H1 (cell line): ENCODE data around the gene PMEPA1. TPM values are rescaled to one million over a fixed set of nuclear protein-coding genes. Genes with fewer than 3 reads are reported as not detected.

Experiments used
- CTCF ChIA-PET: fragments of 300-600 bp; sonication (Branson Sonifier 250); formaldehyde crosslinking; loops from one replicate; lab custom pipeline; 2021; ENCODE audit not compliant: partially characterized antibody; lab: Charles Lee
- POLR2A ChIA-PET: fragments of 300-600 bp; sonication (Branson Sonifier 250); formaldehyde crosslinking; loops from one replicate; lab custom pipeline; 2021; ENCODE audit warnings: inconsistent platforms; ENCODE audit not compliant: partially characterized antibody; lab: Charles Lee
- DNase-seq, 2 experiments: peaks; one replicate each; pipeline versions ENCODE4 v3.0.0 to v3.0.0-alpha.2; 2010 to 2022; ENCODE audit warnings: low spot score in 2 of 2, low read depth in 1 of 2, mixed read lengths in 1 of 2
- FAIRE-seq: peaks from 2 replicates; lab custom pipeline; 2011; peaks lifted over from hg19 to GRCh38; lab: Jason Lieb, UNC
- H2AFZ ChIP-seq: 2 replicates; pipeline ENCODE4 v1.8.1; 2012; ENCODE audit warnings: low read length, inconsistent platforms
- H2AK5ac ChIP-seq: 2 replicates; pipeline ENCODE4 v1.6.1; 2013; ENCODE audit warnings: low read depth, low read length
- H2BK120ac ChIP-seq: replicated peaks from 2 replicates; pipeline ENCODE3; 2013; ENCODE audit warnings: low read depth, low read length, inconsistent platforms
- H2BK12ac ChIP-seq: 2 replicates; pipeline ENCODE4 v1.6.1; 2013; ENCODE audit warnings: low read depth, low read length
- H2BK15ac ChIP-seq: 2 replicates; pipeline ENCODE4 v1.6.1; 2013; ENCODE audit warnings: low read length
- H2BK20ac ChIP-seq: 2 replicates; pipeline ENCODE4 v1.6.1; 2013; ENCODE audit warnings: low read length
- H2BK5ac ChIP-seq: 2 replicates; pipeline ENCODE4 v1.6.1; 2013; ENCODE audit warnings: low read depth, low read length
- H3K14ac ChIP-seq: 2 replicates; pipeline ENCODE4 v1.6.1; 2013; ENCODE audit warnings: inconsistent platforms; ENCODE audit not compliant: insufficient read length
- H3K18ac ChIP-seq: 2 replicates; pipeline ENCODE4 v1.6.1; 2013; ENCODE audit warnings: low read length; ENCODE audit errors: extremely low read depth
- H3K23ac ChIP-seq: 2 replicates; pipeline ENCODE4 v1.6.1; 2013; ENCODE audit warnings: inconsistent platforms; ENCODE audit not compliant: insufficient read length
- H3K23me2 ChIP-seq: 2 replicates; pipeline ENCODE4 v1.6.1; 2013; ENCODE audit warnings: low read depth, low read length
- H3K27ac ChIP-seq: 2 replicates; pipeline ENCODE4 v1.6.1; 2011; ENCODE audit warnings: low read depth, low read length, inconsistent platforms
- H3K27me3 ChIP-seq, 4 experiments: replicated peaks in 1 of 4; 1 replicate in 1 of 4; 2 replicates in 3 of 4; pipeline versions ENCODE4 v1.6.1 to v1.8.1; 2011 to 2013; ENCODE audit warnings: low read length in 3 of 4, mild to moderate bottlenecking in 3 of 4, inconsistent platforms in 2 of 4, mixed read lengths in 2 of 4, moderate library complexity in 1 of 4; ENCODE audit not compliant: control insufficient read depth in 3 of 4, insufficient read depth in 3 of 4; ENCODE audit errors: extremely low read depth in 1 of 4
- H3K36me3 ChIP-seq, 4 experiments: 2 replicates each; pipeline versions ENCODE4 v1.6.1 to v1.8.1; 2011 to 2013; ENCODE audit warnings: mild to moderate bottlenecking in 4 of 4, low read length in 3 of 4, moderate library complexity in 2 of 4, control low read depth in 1 of 4, inconsistent platforms in 1 of 4; ENCODE audit not compliant: insufficient read depth in 4 of 4, control insufficient read depth in 2 of 4
- H3K4ac ChIP-seq: replicated peaks from 2 replicates; pipeline ENCODE3; 2013; ENCODE audit warnings: low read length, low read depth, mixed read lengths, inconsistent platforms; ENCODE audit not compliant: insufficient read length
- H3K4me1 ChIP-seq, 4 experiments: replicated peaks in 1 of 4; 1 replicate in 1 of 4; 2 replicates in 3 of 4; pipeline versions ENCODE4 v1.6.1 to v1.8.1; 2011 to 2013; ENCODE audit warnings: low read length in 3 of 4, inconsistent platforms in 2 of 4, mixed read lengths in 1 of 4; ENCODE audit not compliant: insufficient read depth in 4 of 4, control insufficient read depth in 3 of 4
- H3K4me2 ChIP-seq, 2 experiments: 2 replicates each; pipeline versions ENCODE4 v1.6.1 to v1.8.1; 2011 to 2013; ENCODE audit warnings: low read depth in 2 of 2, low read length in 2 of 2, control low read depth in 1 of 2, inconsistent platforms in 1 of 2, mild to moderate bottlenecking in 1 of 2; ENCODE audit not compliant: insufficient read depth in 1 of 2
- H3K4me3 ChIP-seq, 4 experiments: fragments of 200-600, 300-600 bp in 1 of 4; sonication (generic), shearing (Covaris generic), sonication (Bioruptor Twin) in 1 of 4; 2 replicates each; pipeline versions ENCODE4 v1.5.1 to v1.8.1; 2011 to 2016; ENCODE audit warnings: low read length in 4 of 4, low read depth in 3 of 4, control low read depth in 2 of 4, inconsistent platforms in 2 of 4, mild to moderate bottlenecking in 2 of 4, mixed read lengths in 1 of 4, moderate library complexity in 1 of 4; ENCODE audit not compliant: insufficient read depth in 2 of 4; ENCODE audit errors: extremely low read depth in 1 of 4
- H3K56ac ChIP-seq: replicated peaks from 2 replicates; pipeline ENCODE3; 2013; ENCODE audit warnings: low read depth, mild to moderate bottlenecking, mixed read lengths, low read length, inconsistent platforms; ENCODE audit not compliant: insufficient read length
- H3K79me1 ChIP-seq: 2 replicates; pipeline ENCODE4 v1.6.1; 2013; ENCODE audit warnings: low read depth, low read length, control low read depth
- H3K79me2 ChIP-seq, 2 experiments: 2 replicates each; pipeline versions ENCODE4 v1.6.1 to v1.8.1; 2012 to 2013; ENCODE audit warnings: low read length in 2 of 2, mild to moderate bottlenecking in 2 of 2, inconsistent platforms in 1 of 2; ENCODE audit not compliant: insufficient read depth in 2 of 2, control insufficient read depth in 1 of 2
- H3K9ac ChIP-seq, 4 experiments: replicated peaks in 1 of 4; 1 replicate in 1 of 4; 2 replicates in 3 of 4; pipeline versions ENCODE4 v1.6.1 to v1.8.1; 2011 to 2013; ENCODE audit warnings: low read depth in 3 of 4, low read length in 3 of 4, control low read depth in 2 of 4, mild to moderate bottlenecking in 2 of 4, moderate library complexity in 2 of 4, inconsistent platforms in 1 of 4; ENCODE audit errors: extremely low read depth in 1 of 4
- H3K9me3 ChIP-seq, 2 experiments: 2 replicates each; pipeline versions ENCODE4 v1.6.1 to v1.8.1; 2012 to 2013; ENCODE audit warnings: mild to moderate bottlenecking in 2 of 2, moderate library complexity in 2 of 2, control low read depth in 1 of 2, inconsistent platforms in 1 of 2, low read depth in 1 of 2, low read length in 1 of 2, mixed read lengths in 1 of 2; ENCODE audit not compliant: insufficient read depth in 2 of 2
- H4K20me1 ChIP-seq, 2 experiments: replicated peaks in 1 of 2; 2 replicates each; pipeline versions ENCODE3 to v1.8.1; 2011 to 2013; ENCODE audit warnings: inconsistent platforms in 2 of 2, low read length in 2 of 2, mild to moderate bottlenecking in 1 of 2; ENCODE audit not compliant: insufficient read depth in 2 of 2, control insufficient read depth in 1 of 2
- H4K5ac ChIP-seq: 2 replicates; pipeline ENCODE4 v1.6.1; 2013; ENCODE audit warnings: low read length, low read depth, mixed read lengths, inconsistent platforms; ENCODE audit not compliant: insufficient read length
- H4K8ac ChIP-seq: 2 replicates; pipeline ENCODE4 v1.8.0; 2013; ENCODE audit warnings: mild to moderate bottlenecking, moderate library complexity, low read length, inconsistent platforms; ENCODE audit not compliant: insufficient read depth; ENCODE audit errors: extremely low read depth
- H4K91ac ChIP-seq: replicated peaks from 2 replicates; pipeline ENCODE3; 2013; ENCODE audit warnings: low read length, mixed read lengths, inconsistent platforms; ENCODE audit not compliant: insufficient read length
- CBX5 ChIP-seq: fragments of 300-800, 300-1000 bp; sonication (generic); IDR thresholded peaks from 2 replicates; pipeline ENCODE4 v1.7.1; 2016; ENCODE audit warnings: antibody characterized with exemption, low read length, low read depth
- CBX8 ChIP-seq: fragments of 300-800, 300-1000 bp; sonication (generic); IDR thresholded peaks from 2 replicates; pipeline ENCODE4 v1.7.1; 2016; ENCODE audit warnings: low read depth, low read length, borderline replicate concordance
- JUN ChIP-seq: IDR thresholded peaks from 2 replicates; pipeline ENCODE4 v1.6.1; 2011; ENCODE audit warnings: low read depth, mild to moderate bottlenecking, improper control_type of control experiment, low read length
- KDM1A ChIP-seq: fragments of 200-600, 300-600 bp; sonication (generic); IDR thresholded peaks from 2 replicates; pipeline ENCODE4 v1.7.1; 2016; ENCODE audit warnings: mild to moderate bottlenecking, low read length, borderline replicate concordance
- KDM4A ChIP-seq: IDR thresholded peaks from one replicate; pipeline ENCODE4 v1.7.1; 2012; ENCODE audit warnings: low read depth, mild to moderate bottlenecking, moderate library complexity, low read length, inconsistent platforms; ENCODE audit not compliant: severe bottlenecking
- MAFK ChIP-seq: IDR thresholded peaks from 2 replicates; pipeline ENCODE4 v1.6.1; 2012; ENCODE audit warnings: low read depth, mild to moderate bottlenecking, improper control_type of control experiment, low read length
- PHF8 ChIP-seq: fragments of 200-600 bp; sonication (generic); conservative IDR thresholded peaks from 2 replicates; pipeline ENCODE4 v1.7.1; 2012; ENCODE audit warnings: low read depth, mild to moderate bottlenecking, inconsistent platforms, low read length, moderate library complexity
- POLR2AphosphoS5 ChIP-seq: IDR thresholded peaks from 2 replicates; pipeline ENCODE4 v1.6.1; 2011; ENCODE audit warnings: low read depth, low read length
- RNF2 ChIP-seq: fragments of 200-900, 300-1000 bp; sonication (generic); IDR thresholded peaks from 2 replicates; pipeline ENCODE4 v1.7.1; 2016; ENCODE audit warnings: borderline replicate concordance, low read depth, mild to moderate bottlenecking, antibody characterized with exemption, low read length; ENCODE audit not compliant: poor library complexity, severe bottlenecking; ENCODE audit errors: missing control alignments
- SAP30 ChIP-seq: fragments of 300-600 bp; sonication (generic); IDR thresholded peaks from 2 replicates; pipeline ENCODE4 v1.7.1; 2012; ENCODE audit warnings: low read length, moderate library complexity, mild to moderate bottlenecking, inconsistent platforms; ENCODE audit not compliant: insufficient read depth, insufficient replicate concordance
- SP2 ChIP-seq: IDR thresholded peaks from 2 replicates; pipeline ENCODE4 v1.6.1; 2012; ENCODE audit warnings: mild to moderate bottlenecking, low read length, inconsistent platforms
- USF2 ChIP-seq: IDR thresholded peaks from 2 replicates; pipeline ENCODE4 v1.6.1; 2011; ENCODE audit warnings: low read length, improper control_type of control experiment
- WGBS, 2 experiments: shearing (Covaris generic) in 1 of 2; methylation state at CpG; one replicate each; pipeline versions ENCODE4 v1.1.6 to v1.1.7; 2013 to 2015; ENCODE audit warnings: low lambda C conversion rate in 2 of 2, mixed read lengths in 2 of 2, inconsistent platforms in 1 of 2, low coverage in 1 of 2, missing lambda C conversion rate in 1 of 2; ENCODE audit not compliant: insufficient replicate concordance in 2 of 2, insufficient coverage in 1 of 2, insufficient read length in 1 of 2; ENCODE audit errors: extremely low coverage in 1 of 2, missing lambda C conversion rate in 1 of 2; 5-methylcytosine and 5-hydroxymethylcytosine counted together
- polyA plus RNA-seq, 7 experiments: library from polyadenylated mRNA; depleted of rRNA in 3 of 7; stranded (reverse) in 5 of 7; unstranded in 2 of 7; fragments of >200 nt in 5 of 7; fragments of 200-250 nt in 2 of 7; gene quantifications; 1 replicate in 5 of 7; 2 replicates in 1 of 7; 4 replicates in 1 of 7; pipeline versions ENCODE4 v1.2.1 to v1.2.3, GENCODE V29; 2011 to 2013; ENCODE audit warnings: missing spikeins in 2 of 7, mixed read lengths in 2 of 7
- total RNA-seq: library from RNA; stranded (reverse); fragmentation: NEBNext Ultra II Directional; extraction: Animal tissue kit (Norgen Biotek cat#: 25700); gene quantifications from 2 replicates; pipeline ENCODE4 v1.2.1, GENCODE V29; 2021

PMEPA1 gene
- total and polyA plus RNA-seq, 2 of the 8 experiments (the other 6 are each of a cell fraction or from before 2014, with no cell fraction given) = 12.7 to 20.5 TPM

- no peak overlapping the region for H3K4me3 ChIP-seq
- DNase-seq (no peak), FAIRE-seq (no peak)
- CTCF ChIA-PET = interaction anchor here (1.3 to 3.1 kb wide), 4 partner anchors 8 to 45 kb away, joined by 3 to 11 read pairs (median 5); no protein-coding TSS in a partner anchor
- no peak overlapping the region for H3K27ac ChIP-seq
- peaks cover 29% of the 10 kb centered on the region for H3K79me1 ChIP-seq
- H3K9ac ChIP-seq = no peak overlapping the region
- H2AFZ ChIP-seq = no peak overlapping the region
- POLR2A ChIA-PET = interaction anchor here (2.0 to 4.2 kb wide), 2 partner anchors 9 to 11 kb away, joined by 6 to 31 read pairs; partner anchors contain the start of gene PMEPA1
- no peak overlapping the region for H2BK15ac ChIP-seq
- peaks cover 33 to 52% of the 10 kb centered on the region in 2 experiments for H4K20me1 ChIP-seq
- no peak overlapping the region for H3K18ac ChIP-seq
- no peak overlapping the region for H3K56ac ChIP-seq
- H2BK20ac ChIP-seq = no peak overlapping the region
- WGBS, 2 experiments = 87% methylated on average over 7 of the region's 7 CpGs; no CpG with 5 or more reads in 1 of the 2 experiments
- no peak overlapping the region for H3K4me2 ChIP-seq
- H2BK120ac ChIP-seq = no peak overlapping the region
- no peaks in the 10 kb centered on the region for H3K27me3 ChIP-seq
- H3K4me1 ChIP-seq = peaks cover 0 to 12% (median 7%) of the 10 kb centered on the region in 4 experiments; a peak in 4 of 7 replicates
- no peak overlapping the region for H2AK5ac ChIP-seq
- no peak overlapping the region for H2BK5ac ChIP-seq
- H3K9me3 ChIP-seq = no peaks in the 10 kb centered on the region
- peaks cover 17 to 95% of the 10 kb centered on the region in 2 experiments for H3K79me2 ChIP-seq
- H3K23me2 ChIP-seq = no peaks in the 10 kb centered on the region
- no peak overlapping the region for H2BK12ac ChIP-seq
- no peak overlapping the region for H3K23ac ChIP-seq
- H4K8ac ChIP-seq = 0 out of 2 replicates have a peak overlapping the region, but pooled peaks have one; percentile 4
- no peak overlapping the region for H4K91ac ChIP-seq
- no peak overlapping the region for H3K14ac ChIP-seq
- no peak overlapping the region for H3K4ac ChIP-seq
- no peaks in the 10 kb centered on the region for H3K36me3 ChIP-seq
- H4K5ac ChIP-seq = no peak overlapping the region
- TF ChIP-seq USF2 (no peak), JUN (no peak), CBX8 (no peak), SP2 (no peak), POLR2AphosphoS5 (no peak), PHF8 (no peak), KDM1A (no peak), CBX5 (no peak), MAFK (no peak), KDM4A (no peak), RNF2 (no peak), SAP30 (no peak)
Observed at GRCh38 chr20:57698867-57699275, 10.9 kb downstream of the PMEPA1 start.
